GM04504 (cell line): ENCODE results near the gene SH3RF2.
A peak's percentile ranks its signal among the peaks of the same experiment; 100 is the strongest.

Experiments used
- DNase-seq: peaks from one replicate; pipeline ENCODE4 v3.0.0-alpha.2; 2012; ENCODE audit warnings: low read depth

The SH3RF2 gene

GRCh38 chr5:146048994-146049703, 112.8 kb downstream of the SH3RF2 start:
- peak; percentile 41 for DNase-seq

GRCh38 chr5:146049704-146050026, 113.3 kb downstream of the SH3RF2 start:
- DNase-seq, result no peak

- no peak for DNase-seq
Observed at GRCh38 chr5:146050086-146050485, 113.7 kb downstream of the SH3RF2 start.

- DNase-seq, result peak; percentile 24
Observed at GRCh38 chr5:146051678-146052077, 115.3 kb downstream of the SH3RF2 start.

- DNase-seq, result no peak
Observed at GRCh38 chr5:146052780-146053179, 116.4 kb downstream of the SH3RF2 start.

- DNase-seq, result no peak
Observed at GRCh38 chr5:146055432-146055831, 119.1 kb downstream of the SH3RF2 start.

GRCh38 chr5:146059460-146060220, 123.3 kb downstream of the SH3RF2 start:
- DNase-seq, result no peak

- no peak for DNase-seq
Observed at GRCh38 chr5:146060221-146060585, 123.8 kb downstream of the SH3RF2 start.

- DNase-seq, result no peak
Observed at GRCh38 chr5:146066968-146067367, 130.6 kb downstream of the SH3RF2 start.

GRCh38 chr5:146068206-146068605, 131.8 kb downstream of the SH3RF2 start:
- no peak for DNase-seq

- DNase-seq, result no peak
Observed at GRCh38 chr5:146068977-146069779, 132.8 kb downstream of the SH3RF2 start.

GRCh38 chr5:146069780-146070099, 133.4 kb downstream of the SH3RF2 start:
- DNase-seq, result no peak

- DNase-seq, result no peak
Observed at GRCh38 chr5:146070746-146071145, 134.4 kb downstream of the SH3RF2 start.

GRCh38 chr5:146071171-146071570, 134.8 kb downstream of the SH3RF2 start:
- DNase-seq, result no peak

- DNase-seq, result no peak
Observed at GRCh38 chr5:146072595-146072994, 136.2 kb downstream of the SH3RF2 start.

GRCh38 chr5:146073239-146073900, 137.0 kb downstream of the SH3RF2 start:
- no peak for DNase-seq

- DNase-seq, result no peak
Observed at GRCh38 chr5:146076028-146076427, 139.7 kb downstream of the SH3RF2 start.

GRCh38 chr5:146076455-146076854, 140.1 kb downstream of the SH3RF2 start:
- DNase-seq, result no peak

- DNase-seq, result no peak
Observed at GRCh38 chr5:146078566-146078965, 142.2 kb downstream of the SH3RF2 start.

- no peak for DNase-seq
Observed at GRCh38 chr5:146079695-146080373, 143.5 kb downstream of the SH3RF2 start.

- DNase-seq, result peak; percentile 12
Observed at GRCh38 chr5:146081556-146081955, 145.2 kb downstream of the SH3RF2 start.

- no peak for DNase-seq
Observed at GRCh38 chr5:146082798-146083197, 146.4 kb downstream of the SH3RF2 start.
